Hematopoietic multipotent progenitor cell treated with erythropoietin and hydrocortisone succinate and interleukin-3 and kit ligand, for 8 days (in vitro differentiated cells): ENCODE results near the gene ZNF695.

Experiments used
- DNase-seq: peaks from one replicate; pipeline ENCODE4 v3.0.0-alpha.2; 2015

The ZNF695 gene

GRCh38 chr1:246954126-246954525 is 53.7 kb downstream of the ZNF695 start:
- no peak for DNase-seq

GRCh38 chr1:246951413-246951812 is 56.4 kb downstream of the ZNF695 start:
- DNase-seq = no peak

GRCh38 chr1:246949956-246950355 is 57.9 kb downstream of the ZNF695 start:
- no peak for DNase-seq

GRCh38 chr1:246947255-246947654 is 60.6 kb downstream of the ZNF695 start:
- no peak for DNase-seq

GRCh38 chr1:246946366-246946765 is 61.5 kb downstream of the ZNF695 start:
- DNase-seq = no peak
